NCI-H1092 (cell line): Measurements from ENCODE around the gene KRTAP10-7.
"Not testable (repeated sequence)": the region's sequence is repeated elsewhere in the genome, so short reads cannot be mapped to it uniquely, and the experiment has no call there.

ENCODE experiments used
- DNase-seq: peaks from one replicate; lab custom pipeline; 2025; lab: John Stamatoyannopoulos, UW

KRTAP10-7 gene, protein sequence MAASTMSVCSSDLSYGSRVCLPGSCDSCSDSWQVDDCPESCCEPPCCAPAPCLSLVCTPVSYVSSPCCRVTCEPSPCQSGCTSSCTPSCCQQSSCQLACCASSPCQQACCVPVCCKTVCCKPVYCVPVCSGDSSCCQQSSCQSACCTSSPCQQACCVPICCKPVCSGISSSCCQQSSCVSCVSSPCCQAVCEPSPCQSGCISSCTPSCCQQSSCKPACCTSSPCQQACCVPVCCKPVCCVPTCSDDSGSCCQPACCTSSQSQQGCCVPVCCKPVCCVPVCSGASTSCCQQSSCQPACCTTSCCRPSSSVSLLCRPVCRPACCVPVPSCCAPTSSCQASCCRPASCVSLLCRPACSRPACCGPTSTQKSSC

DNA sequence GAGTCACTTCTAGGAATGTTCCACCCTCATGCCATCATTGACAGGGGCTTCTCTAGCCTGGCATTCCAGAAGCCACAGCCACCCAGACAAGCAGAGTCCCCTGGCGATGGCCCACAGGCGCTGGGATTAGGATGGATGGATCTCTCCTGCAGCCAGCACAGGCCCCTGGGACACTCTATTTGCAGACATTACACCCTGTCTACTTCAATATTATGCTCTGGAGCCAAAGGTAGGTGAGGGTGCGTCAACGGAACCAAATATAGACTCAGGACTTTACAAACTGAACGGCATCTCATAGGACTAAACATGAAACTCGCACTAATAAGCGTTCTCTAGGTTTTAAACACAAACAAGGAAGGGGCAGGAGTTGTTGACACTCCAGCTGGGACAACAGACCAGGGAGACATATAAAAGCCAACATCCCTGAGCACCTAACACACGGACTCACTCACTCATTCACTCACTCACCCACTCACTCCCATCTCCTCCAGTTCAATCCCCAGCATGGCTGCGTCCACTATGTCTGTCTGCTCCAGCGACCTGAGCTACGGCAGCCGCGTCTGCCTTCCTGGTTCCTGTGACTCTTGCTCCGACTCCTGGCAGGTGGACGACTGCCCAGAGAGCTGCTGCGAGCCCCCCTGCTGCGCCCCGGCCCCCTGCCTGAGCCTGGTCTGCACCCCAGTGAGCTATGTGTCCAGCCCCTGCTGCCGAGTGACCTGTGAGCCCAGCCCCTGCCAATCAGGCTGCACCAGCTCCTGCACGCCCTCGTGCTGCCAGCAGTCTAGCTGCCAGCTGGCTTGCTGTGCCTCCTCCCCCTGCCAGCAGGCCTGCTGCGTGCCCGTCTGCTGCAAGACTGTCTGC is at the start of gene KRTAP10-7:
Gene KRTAP10-7, plus strand, starts transcription at position 480 of the 861 bp plus-strand sequence. Its CDS starts 25 bp downstream, at position 505.
- DNase-seq, result not testable (repeated sequence)

DNA sequence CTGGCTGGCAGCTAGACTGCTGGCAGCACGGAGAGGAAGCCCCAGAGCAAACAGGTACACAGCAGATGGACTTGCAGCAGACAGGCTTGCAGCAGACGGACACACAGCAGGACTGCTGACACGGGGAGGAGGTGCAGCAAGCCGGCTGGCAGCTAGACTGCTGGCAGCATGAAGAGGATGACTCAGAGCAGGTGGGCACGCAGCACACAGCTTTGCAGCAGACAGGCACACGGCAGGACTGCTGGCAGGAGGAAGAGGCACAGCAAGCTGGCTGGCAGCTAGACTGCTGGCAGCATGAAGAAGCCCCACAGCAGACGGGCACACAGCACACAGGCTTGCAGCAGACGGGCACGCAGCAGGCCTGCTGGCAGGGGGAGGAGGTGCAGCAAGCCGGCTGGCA is 49.6 kb upstream of the KRTAP10-7 start:
- no peak for DNase-seq

DNA sequence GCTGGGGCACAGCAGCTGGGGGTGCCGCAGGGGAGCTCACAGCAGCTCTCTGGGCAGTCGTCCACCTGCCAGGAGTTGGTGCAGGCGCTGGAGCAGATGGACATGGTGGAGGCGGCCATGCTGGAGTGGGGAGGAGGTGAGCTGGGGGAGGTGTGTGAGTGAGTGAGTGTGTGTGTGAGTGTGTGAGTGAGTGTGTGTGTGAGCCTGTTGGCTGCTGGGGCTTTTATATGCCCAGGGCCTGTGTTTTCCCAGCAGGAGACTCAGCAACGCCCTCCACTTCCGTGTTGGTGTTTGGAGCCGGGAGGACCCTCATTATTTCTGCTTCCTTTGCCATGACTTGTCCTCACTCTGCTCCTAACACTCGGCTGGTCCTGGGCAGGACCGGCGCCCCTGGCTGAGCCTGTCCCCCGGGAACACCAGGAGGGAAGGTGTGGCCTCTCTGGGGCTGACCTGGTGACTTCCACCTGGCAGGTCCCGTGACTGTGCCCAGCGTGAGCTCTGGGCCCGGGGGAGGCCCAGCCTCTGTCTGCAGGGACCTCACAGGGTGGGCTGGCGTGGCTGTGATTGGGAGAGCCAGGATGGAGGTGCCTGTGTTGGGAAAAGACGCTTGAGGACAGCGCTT is 48.9 kb upstream of the KRTAP10-7 start, which contains the start of gene KRTAP10-2:
Gene KRTAP10-2, minus strand, starts transcription at position 166 of the 622 bp plus-strand sequence. Its CDS starts 47 bp downstream, at position 119.
- peak; percentile 27 for DNase-seq

DNA sequence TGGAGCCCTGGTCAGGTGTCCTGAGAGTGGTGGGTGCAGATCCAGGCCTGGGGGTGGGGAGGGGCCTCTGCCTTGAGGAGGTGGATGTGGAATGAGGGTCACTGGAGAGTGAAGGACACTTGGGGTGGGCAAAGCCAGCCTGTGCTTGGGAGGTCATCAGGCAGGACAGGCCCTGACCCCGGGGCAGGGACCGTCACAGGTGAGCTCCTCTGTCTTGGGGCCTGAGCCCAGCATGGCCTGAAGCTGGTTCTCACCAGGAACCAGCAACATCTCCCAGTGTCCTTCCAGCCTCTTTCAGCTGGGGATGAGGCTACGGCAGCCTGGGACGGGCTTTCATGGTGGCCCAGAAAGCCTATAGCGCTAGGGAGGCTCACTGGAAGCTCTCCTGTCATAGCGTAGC is 48.3 kb upstream of the KRTAP10-7 start:
- no peak for DNase-seq

DNA sequence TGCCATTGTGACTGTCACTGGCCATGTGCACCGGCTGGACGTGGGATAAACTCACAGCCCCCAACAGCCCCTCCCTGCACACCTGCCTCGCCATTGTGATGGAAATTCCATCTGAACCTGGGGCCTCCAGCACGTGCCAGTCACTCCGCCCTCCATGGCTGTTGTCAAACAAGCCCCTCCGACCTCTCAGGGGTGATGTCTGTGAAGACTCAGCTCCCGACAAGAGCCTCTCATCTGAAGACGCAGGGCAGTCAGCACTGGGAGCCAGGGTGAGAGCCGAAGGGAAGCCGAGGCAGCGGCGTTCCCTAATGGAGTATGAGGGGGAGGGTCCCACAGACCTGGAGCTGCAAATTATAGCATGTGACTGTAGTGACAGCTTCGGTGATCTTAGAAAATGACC is 47.7 kb upstream of the KRTAP10-7 start:
- DNase-seq, result no peak

DNA sequence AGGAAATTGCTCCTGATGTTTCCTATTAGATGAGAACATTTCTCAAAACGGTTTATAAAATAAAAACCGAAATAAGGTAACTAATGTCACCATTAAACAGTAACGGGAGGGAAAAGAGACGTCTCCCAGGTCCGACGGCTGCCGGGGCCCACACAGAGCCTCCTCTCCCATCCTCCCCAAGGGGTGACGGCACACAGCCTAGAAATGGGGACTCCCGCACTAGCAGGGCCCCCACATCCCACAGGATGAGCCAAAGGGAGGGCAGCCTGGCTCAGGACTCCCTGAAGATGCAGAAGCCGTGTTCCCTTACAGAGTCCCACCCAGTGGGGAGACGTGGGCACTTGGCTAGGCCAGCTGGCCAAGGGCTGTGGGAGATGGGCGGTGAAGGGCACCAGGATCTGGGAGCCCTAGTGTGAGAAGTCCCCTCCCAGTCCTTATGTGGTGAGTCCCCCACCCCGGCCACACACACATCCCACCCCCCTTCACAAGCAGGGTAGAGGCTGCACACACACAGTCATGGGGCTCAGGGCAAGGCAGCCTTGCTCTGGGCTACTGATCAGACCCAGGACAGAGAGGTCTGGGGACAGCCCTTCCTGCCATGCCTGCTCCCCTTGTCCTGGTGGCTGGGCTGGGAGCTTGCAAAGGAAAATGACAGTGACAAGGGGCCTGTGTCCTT is 45.1 kb upstream of the KRTAP10-7 start:
- no peak for DNase-seq

DNA sequence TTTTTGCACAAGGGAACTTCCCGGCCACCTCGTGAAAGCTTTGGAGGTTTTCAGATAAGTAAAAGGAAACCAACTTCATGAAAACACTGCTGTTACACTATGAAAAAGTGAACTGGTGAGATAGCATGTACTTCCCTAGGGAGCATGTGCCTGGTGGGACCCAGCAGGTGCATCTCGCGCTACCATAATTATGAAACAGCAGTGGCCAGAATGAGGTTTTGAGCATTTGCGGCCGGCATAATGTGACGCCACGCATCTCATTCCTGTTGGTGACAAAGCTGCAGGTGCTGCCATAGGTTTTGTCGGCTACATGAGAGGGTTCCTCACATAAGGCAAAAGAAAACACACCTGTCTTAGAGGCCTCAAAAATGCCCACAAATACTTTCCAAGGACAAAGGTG is 43.5 kb upstream of the KRTAP10-7 start:
- DNase-seq, result peak; percentile 18

DNA sequence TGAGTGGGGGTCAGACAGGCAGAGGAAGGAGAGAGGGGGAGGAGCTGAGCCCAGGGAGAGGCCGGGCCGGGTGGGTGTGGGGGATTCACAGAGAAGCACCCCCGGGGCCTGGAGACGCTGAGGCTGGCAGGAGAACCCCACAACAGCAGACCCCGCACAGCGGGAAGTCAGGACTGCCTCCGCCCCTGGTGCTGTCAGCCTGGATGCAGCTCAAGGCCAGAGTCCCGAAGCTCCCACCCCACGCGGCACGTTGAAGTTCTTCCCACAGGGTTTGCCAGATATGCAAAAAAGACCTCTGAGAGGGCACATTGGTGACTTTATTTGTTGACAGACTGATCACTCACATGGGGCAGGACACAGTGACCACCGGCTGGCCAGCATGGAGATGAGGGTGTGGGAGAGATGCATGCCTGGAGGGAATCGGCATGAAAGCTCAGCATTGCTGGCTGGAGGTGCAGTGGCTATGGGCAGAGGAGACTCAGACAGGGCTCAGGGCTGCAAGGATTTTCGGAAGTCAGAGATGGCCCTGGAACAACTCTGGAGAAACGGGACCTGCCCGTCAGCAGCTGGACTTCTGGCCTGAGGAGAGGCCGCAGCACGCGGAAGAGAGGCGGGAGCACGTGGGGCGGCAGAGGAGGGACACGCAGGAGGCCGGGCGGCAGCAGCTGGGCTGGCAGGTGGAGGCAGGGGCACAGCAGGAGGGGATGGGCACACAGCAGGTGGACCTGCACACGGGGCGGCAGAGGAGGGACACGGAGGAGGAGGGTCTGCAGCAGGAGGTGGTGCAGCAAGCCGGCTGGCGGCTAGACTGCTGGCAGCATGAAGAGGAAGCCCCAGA is 42.7 kb upstream of the KRTAP10-7 start:
- DNase-seq, result no peak

DNA sequence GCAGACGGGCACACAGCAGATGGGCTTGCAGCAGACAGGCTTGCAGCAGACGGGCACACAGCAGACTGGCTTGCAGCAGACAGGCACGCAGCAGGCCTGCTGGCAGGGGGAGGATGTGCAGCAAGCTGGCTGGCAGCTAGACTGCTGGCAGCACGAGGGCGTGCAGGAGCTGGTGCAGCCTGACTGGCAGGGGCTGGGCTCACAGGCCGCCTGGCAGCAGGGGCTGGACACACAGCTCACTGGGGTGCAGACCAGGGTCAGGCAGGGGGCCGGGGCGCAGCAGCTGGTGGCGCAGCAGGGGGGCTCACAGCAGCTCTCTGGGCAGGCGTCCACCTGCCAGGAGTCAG is 42.1 kb upstream of the KRTAP10-7 start:
- not testable (repeated sequence) for DNase-seq

DNA sequence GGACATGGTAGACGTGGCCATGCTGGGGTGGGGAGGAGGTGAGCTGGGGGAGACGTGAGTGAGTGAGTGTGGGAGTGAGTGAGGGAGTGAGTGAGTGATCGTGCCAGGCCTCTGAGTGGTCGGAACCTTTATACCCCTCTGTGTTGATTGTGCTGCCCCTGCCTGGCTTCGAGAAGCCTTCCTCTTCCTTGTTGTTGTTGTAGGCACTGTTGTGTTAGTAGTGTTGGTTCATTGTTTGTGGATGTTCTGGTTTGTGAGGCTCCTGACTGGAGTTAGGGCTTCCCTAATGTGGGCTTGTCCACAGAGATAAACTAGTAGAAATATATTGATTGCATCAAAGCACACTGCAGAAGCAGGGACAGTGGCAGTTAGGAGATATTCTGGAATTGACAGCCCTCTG is 41.7 kb upstream of the KRTAP10-7 start, which contains the start of gene KRTAP10-3:
Gene KRTAP10-3, minus strand, starts transcription at position 101 of the 400 bp plus-strand sequence. Its CDS starts 80 bp downstream, at position 21.
- no peak for DNase-seq

DNA sequence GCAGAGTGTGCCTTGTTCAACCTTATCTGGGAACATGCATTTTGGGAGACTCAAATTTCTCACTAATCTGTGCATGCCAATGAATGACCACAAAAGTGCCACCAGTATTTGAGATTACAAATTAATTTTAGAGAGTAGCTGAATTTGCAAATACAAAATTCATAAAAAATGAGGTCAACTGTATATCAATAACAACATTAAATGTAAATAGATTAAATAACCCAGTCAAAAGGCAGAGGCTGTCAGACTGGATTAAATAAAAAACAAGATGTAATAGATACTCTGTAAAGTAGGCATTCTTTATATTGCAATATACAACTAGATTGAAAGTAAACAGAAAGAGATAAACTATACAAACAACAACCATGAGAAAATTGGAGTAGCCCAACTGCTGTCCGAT is 36.3 kb upstream of the KRTAP10-7 start:
- DNase-seq, result no peak

DNA sequence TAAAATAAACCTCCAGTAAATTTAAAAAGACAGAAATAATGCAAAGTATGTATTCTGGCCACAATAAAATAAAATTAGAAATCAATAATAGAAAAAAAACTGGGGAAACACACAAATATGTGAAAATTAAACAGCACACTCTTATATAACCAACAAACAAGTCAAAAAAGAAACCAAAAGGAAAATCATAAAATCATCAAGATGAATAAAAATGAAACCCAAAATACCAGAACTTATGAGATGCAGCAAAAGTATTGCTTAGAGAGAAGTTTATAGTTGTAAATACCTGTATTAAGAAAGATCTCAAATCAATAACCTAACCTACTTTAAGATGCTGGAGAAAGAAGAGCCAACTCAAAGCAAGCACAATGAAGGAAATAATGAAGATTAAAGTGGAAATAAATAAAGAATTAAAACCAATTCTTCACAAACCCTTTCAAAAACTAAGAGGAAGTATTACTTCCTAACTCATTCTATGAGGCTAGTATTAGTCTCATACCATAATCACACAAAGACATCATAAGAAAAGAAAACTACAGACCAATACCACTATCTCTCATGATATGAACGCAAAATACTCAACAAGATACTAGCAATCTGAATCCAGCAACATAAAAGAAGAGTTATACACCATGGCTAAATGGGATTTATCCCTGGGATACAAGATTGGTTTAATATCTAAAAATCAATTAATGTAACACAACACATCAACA is 35.4 kb upstream of the KRTAP10-7 start:
- no peak for DNase-seq

DNA sequence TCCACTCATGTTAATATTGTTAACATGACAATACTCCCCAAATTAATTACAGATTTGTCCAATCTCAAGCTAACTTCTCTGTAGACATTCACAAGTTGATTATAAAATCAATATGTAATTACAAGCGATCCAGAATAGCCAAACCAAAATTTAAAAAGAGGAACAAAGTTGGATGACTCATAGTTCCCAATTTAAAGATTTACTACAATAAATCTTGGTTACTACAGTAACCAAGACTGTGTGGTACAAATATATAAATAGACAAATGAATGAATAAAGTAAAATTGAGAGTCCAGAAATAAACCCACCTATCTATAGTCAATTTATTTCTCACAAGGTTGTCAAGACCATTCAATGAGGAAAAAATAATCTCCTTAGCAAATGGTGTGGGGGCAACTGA is 34.0 kb upstream of the KRTAP10-7 start:
- DNase-seq, result no peak

DNA sequence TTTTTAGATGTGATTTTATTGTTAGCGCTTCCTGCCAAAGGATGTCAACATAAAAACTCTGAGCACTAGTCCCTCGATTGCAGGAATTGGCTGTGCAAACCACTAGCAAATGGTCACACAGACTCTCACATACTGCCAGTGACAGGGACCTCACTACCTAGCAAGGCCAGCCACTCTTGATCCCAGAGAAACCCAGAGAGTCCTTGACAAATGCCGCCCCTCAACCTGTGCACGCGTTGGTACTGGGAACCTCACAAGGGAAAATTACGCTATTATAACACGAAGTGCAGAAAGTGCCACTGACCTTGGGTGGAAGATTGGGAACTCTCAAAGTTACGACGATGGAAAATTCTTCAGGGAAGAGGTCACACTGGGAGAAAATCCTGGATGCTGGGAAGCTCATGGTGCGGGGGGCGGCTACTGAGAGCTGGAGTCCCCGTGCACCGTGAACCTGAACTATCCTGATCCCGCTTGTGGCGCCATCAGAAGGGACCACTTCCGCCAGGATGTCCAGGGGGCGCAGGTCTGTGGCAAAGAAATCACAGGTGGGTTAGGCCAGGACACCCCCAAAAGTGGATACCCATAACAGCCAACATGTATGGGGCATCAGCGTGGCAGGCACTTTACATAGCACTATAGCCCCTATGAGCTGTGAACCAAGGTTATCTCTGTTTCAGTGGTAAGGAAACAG is 32.8 kb upstream of the KRTAP10-7 start:
- no peak for DNase-seq

DNA sequence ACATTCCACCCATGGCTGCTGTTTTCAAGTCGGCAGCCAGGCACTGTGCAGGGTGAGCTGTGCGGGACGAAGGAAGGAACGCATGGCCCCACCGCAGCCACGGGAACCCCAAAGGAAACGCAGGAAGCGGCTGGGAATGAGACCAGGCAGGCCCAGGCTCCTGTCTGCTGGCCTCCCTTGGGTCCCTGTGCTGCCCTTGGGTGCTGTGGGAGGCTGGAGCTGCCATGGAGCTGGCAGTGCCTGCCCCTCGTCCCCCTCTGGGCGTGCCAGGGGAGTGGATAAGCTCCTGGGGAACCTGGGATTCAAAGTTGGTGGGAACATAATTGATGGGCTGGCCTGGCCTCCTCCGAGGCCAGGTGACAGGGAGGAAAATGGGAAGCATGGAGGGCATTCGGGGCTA is 32.1 kb upstream of the KRTAP10-7 start:
- no peak for DNase-seq

DNA sequence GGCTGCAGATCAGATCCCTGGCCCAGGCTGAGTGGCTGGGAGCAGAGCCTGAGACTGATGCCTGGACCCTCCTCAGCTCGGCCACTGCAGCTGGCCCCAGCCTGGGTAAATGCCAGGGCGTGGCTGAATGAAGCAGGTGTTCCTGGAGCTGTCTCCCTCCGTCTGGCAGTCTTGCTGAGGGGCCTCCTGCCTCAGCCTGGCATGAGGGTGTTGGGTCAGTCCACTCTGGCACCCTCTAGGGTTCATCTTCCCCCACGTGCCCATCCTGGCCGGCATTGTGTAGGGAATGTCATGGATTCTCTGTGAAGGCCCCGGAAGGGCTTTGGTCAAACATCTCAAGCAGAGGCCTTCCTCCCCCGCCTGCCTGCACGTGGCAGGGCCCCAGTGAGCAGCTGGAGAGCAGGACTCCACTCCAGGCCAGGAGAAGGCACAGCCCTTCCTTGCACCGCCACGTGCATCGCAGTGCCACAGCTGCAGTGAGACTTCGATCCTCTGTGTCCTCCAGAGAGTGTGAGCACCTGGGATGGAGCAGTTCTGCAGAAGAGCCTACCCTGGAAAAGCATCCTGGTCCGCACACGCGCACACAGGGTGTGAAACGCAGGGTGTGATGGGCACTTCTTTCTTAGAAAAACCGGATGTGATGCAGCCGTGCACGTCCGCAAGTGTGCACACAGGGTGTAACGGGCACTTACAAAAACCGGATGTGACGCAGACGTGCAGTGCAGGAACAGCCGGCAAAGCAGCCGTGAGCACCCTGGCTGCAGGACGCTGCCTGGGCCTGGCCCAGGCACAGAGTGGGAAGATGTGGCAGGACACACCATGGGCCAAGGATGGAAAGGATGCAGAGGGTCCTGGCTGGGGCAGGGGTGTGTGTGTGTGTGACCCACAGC is 31.5 kb upstream of the KRTAP10-7 start:
- DNase-seq, result peak; percentile 10

DNA sequence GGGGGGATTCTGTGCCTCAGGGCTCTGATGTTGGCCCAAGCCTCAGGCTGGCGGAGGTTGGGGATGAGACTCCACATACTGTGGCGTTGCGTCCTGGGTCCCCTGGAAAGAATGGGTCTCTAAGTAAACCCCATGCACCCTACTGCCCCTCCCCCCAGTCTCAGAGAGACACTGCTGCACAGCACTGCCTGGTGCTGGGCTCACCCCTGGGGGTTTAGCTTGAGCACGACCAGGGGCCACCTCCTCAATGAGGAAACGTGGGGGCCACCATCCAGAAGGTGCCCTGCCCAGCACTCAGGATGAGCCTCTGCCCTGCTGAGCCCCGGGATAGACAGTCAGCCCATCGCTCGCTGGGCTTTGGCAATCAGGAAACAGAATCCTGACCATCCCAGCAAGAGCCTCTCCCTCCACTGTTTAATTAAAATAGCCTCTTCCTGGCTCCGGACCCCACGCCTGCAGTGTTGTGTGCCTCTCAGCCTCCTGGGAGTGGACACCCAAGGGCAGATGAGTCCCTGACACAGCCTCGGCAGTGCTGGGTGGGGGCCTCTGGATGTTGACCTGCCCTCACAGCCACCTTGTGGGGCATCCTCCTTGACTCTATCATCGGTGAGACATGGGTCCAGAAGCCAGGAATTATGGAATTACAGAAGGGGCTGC is 30.4 kb upstream of the KRTAP10-7 start:
- no peak for DNase-seq

DNA sequence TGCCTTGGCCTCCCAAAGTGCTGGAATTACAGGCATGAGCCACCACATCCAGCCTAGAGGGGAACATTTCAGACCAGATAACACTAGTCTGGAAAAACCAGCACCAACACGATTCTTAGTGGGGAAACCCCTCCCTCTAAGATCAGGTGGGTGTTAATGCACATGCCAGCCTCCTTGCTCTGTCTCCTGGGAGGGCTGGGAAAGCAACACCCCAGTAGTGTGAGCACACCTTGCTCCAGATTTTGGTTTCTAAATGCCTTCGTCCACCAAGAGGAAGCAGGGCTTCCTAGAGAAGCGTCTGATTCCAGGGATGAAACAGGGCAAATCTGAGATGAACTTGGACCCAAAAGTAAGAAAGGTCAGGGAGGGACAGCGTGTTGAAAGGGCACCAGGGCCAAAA is 29.1 kb upstream of the KRTAP10-7 start:
- DNase-seq, result no peak
